H9 (cell line): ENCODE data around the gene CLCN2. TPM values are rescaled to one million over a fixed set of nuclear protein-coding genes. Genes with fewer than 3 reads are reported as not detected.

Experiments used
- DNase-seq: peaks from one replicate; pipeline ENCODE4 v3.0.0-alpha.2; 2017
- H2AFZ ChIP-seq: one replicate; pipeline ENCODE4 v1.6.1; 2013; ENCODE audit warnings: mild to moderate bottlenecking, low read length, control low read depth, moderate library complexity
- H2AK5ac ChIP-seq: 2 replicates; pipeline ENCODE4 v1.6.1; 2013; ENCODE audit warnings: low read length, control low read depth, mixed read lengths; ENCODE audit not compliant: insufficient read length
- H2BK120ac ChIP-seq: one replicate; pipeline ENCODE4 v1.6.1; 2013; ENCODE audit warnings: low read depth, mild to moderate bottlenecking, low read length, control low read depth, inconsistent platforms; ENCODE audit not compliant: poor library complexity, severe bottlenecking
- H2BK12ac ChIP-seq: 2 replicates; pipeline ENCODE4 v1.6.1; 2013; ENCODE audit warnings: low read length, control low read depth, mixed read lengths, low read depth; ENCODE audit not compliant: insufficient read length
- H2BK15ac ChIP-seq: 2 replicates; pipeline ENCODE4 v1.6.1; 2013; ENCODE audit warnings: low read depth, low read length, control low read depth
- H2BK20ac ChIP-seq: one replicate; pipeline ENCODE4 v1.6.1; 2013; ENCODE audit warnings: low read depth, mild to moderate bottlenecking, low read length, control low read depth, inconsistent platforms; ENCODE audit not compliant: poor library complexity, severe bottlenecking
- H2BK5ac ChIP-seq: 2 replicates; pipeline ENCODE4 v1.6.1; 2013; ENCODE audit warnings: low read length, control low read depth, mixed read lengths; ENCODE audit not compliant: insufficient read length
- H3K14ac ChIP-seq: 2 replicates; pipeline ENCODE4 v1.6.1; 2013; ENCODE audit warnings: low read length, control low read depth; ENCODE audit not compliant: insufficient read depth
- H3K18ac ChIP-seq: 2 replicates; pipeline ENCODE4 v1.6.1; 2013; ENCODE audit warnings: low read depth, mild to moderate bottlenecking, mixed read lengths, low read length, control low read depth; ENCODE audit not compliant: insufficient read length
- H3K23ac ChIP-seq: 2 replicates; pipeline ENCODE4 v1.6.1; 2013; ENCODE audit warnings: low read length, control low read depth, mixed read lengths, low read depth; ENCODE audit not compliant: insufficient read length
- H3K23me2 ChIP-seq: 2 replicates; pipeline ENCODE4 v1.6.1; 2013; ENCODE audit warnings: low read depth, mild to moderate bottlenecking, mixed read lengths, low read length, control low read depth; ENCODE audit not compliant: insufficient read length, poor library complexity, severe bottlenecking
- H3K27ac ChIP-seq: 2 replicates; pipeline ENCODE4 v1.5.1; 2013; ENCODE audit warnings: low read length, control low read depth, mixed read lengths, low read depth; ENCODE audit not compliant: insufficient read length
- H3K27me3 ChIP-seq: 2 replicates; pipeline ENCODE4 v1.6.1; 2013; ENCODE audit warnings: low read length, control low read depth, inconsistent platforms; ENCODE audit not compliant: insufficient read depth
- H3K4ac ChIP-seq: 2 replicates; pipeline ENCODE4 v1.6.1; 2013; ENCODE audit warnings: low read depth, mild to moderate bottlenecking, control low read depth, inconsistent platforms, low read length, moderate library complexity
- H3K4me1 ChIP-seq: 2 replicates; pipeline ENCODE4 v1.6.1; 2013; ENCODE audit warnings: low read length, control low read depth, inconsistent platforms; ENCODE audit not compliant: insufficient read depth
- H3K4me2 ChIP-seq: 2 replicates; pipeline ENCODE4 v1.6.1; 2013; ENCODE audit warnings: low read length, control low read depth, mixed read lengths; ENCODE audit not compliant: insufficient read length, insufficient read depth
- H3K56ac ChIP-seq: 2 replicates; pipeline ENCODE4 v1.6.1; 2013; ENCODE audit warnings: low read depth, mild to moderate bottlenecking, mixed read lengths, low read length, control low read depth; ENCODE audit not compliant: insufficient read length
- H3K79me1 ChIP-seq: 2 replicates; pipeline ENCODE4 v1.6.1; 2013; ENCODE audit warnings: low read depth, mild to moderate bottlenecking, moderate library complexity, low read length, control low read depth, inconsistent platforms; ENCODE audit not compliant: insufficient read depth, poor library complexity, severe bottlenecking
- H3K79me2 ChIP-seq: 2 replicates; pipeline ENCODE4 v1.6.1; 2013; ENCODE audit warnings: low read length, control low read depth, inconsistent platforms; ENCODE audit not compliant: insufficient read depth
- H3K9ac ChIP-seq: 2 replicates; pipeline ENCODE4 v1.6.1; 2013; ENCODE audit warnings: low read length, control low read depth, mixed read lengths; ENCODE audit not compliant: insufficient read length; ENCODE audit errors: extremely low read depth
- H3K9me3 ChIP-seq: one replicate; pipeline ENCODE4 v1.6.1; 2013; ENCODE audit warnings: low read depth, low read length, inconsistent platforms; ENCODE audit not compliant: control insufficient read depth
- H3T11ph ChIP-seq: one replicate; pipeline ENCODE4 v1.6.1; 2013; ENCODE audit warnings: mild to moderate bottlenecking, low read length, control low read depth, inconsistent platforms
- H4K20me1 ChIP-seq: one replicate; pipeline ENCODE4 v1.6.1; 2013; ENCODE audit not compliant: control insufficient read depth, insufficient read length, insufficient read depth
- H4K5ac ChIP-seq: 2 replicates; pipeline ENCODE4 v1.6.1; 2013; ENCODE audit warnings: low read depth, mild to moderate bottlenecking, mixed read lengths, low read length, control low read depth; ENCODE audit not compliant: insufficient read length
- H4K8ac ChIP-seq: replicated peaks from 2 replicates; pipeline ENCODE4 v1.6.1; 2013; ENCODE audit warnings: low read length, control low read depth, mixed read lengths, low read depth; ENCODE audit not compliant: insufficient read length
- H4K91ac ChIP-seq: 2 replicates; pipeline ENCODE4 v1.6.1; 2013; ENCODE audit warnings: low read depth, mild to moderate bottlenecking, moderate library complexity, mixed read lengths, low read length, control low read depth; ENCODE audit not compliant: insufficient read length
- H3K27ac Mint-ChIP-seq, 3 experiments: 2 replicates in 2 of 3; 3 replicates in 1 of 3; pipeline ENCODE4 v1.8.0; 2020 to 2021; ENCODE audit warnings: mixed read lengths in 3 of 3, mild to moderate bottlenecking in 1 of 3, moderate library complexity in 1 of 3
- H3K27me3 Mint-ChIP-seq: 2 replicates; pipeline ENCODE4 v1.8.0; 2021; ENCODE audit warnings: low read depth, mild to moderate bottlenecking, moderate library complexity, mixed read lengths
- H3K36me3 Mint-ChIP-seq, 3 experiments: 2 replicates in 2 of 3; 3 replicates in 1 of 3; pipeline ENCODE4 v1.8.0; 2020 to 2021; ENCODE audit warnings: low read depth in 3 of 3, mixed read lengths in 3 of 3; ENCODE audit not compliant: insufficient read depth in 1 of 3
- H3K4me1 Mint-ChIP-seq, 2 experiments: 2 replicates each; pipeline ENCODE4 v1.8.0; 2020; ENCODE audit warnings: mixed read lengths in 2 of 2
- H3K4me3 Mint-ChIP-seq, 2 experiments: 2 replicates in 1 of 2; 3 replicates in 1 of 2; pipeline ENCODE4 v1.8.0; 2020 to 2021; ENCODE audit warnings: mild to moderate bottlenecking in 2 of 2, mixed read lengths in 2 of 2, moderate library complexity in 1 of 2
- H3K9me3 Mint-ChIP-seq, 2 experiments: 2 replicates in 1 of 2; 3 replicates in 1 of 2; pipeline ENCODE4 v1.8.0; 2020; ENCODE audit warnings: mild to moderate bottlenecking in 2 of 2, mixed read lengths in 2 of 2, moderate library complexity in 1 of 2
- WGBS: extraction: QIAGEN DNeasy Blood & Tissue Kit; methylation state at CpG from one replicate; pipeline ENCODE4 v1.1.7; 2013; ENCODE audit warnings: missing lambda C conversion rate, low lambda C conversion rate, mixed read lengths; ENCODE audit not compliant: insufficient read length; ENCODE audit errors: extremely low coverage; 5-methylcytosine and 5-hydroxymethylcytosine counted together
- total RNA-seq: library from RNA; stranded (reverse); gene quantifications from 2 replicates; pipeline ENCODE4 v1.2.1, GENCODE V29; 2021
- TF ChIP-seq, protein P1 (sequence below): fragments of 200-600 bp; sonication (generic); conservative IDR thresholded peaks from 3 replicates; pipeline ENCODE4 v1.8.0; 2021; ENCODE audit warnings: antibody characterized with exemption, mild to moderate bottlenecking

CLCN2 gene
- total RNA-seq, 1 experiment from 2014 or later: 17.2 TPM

DNA sequence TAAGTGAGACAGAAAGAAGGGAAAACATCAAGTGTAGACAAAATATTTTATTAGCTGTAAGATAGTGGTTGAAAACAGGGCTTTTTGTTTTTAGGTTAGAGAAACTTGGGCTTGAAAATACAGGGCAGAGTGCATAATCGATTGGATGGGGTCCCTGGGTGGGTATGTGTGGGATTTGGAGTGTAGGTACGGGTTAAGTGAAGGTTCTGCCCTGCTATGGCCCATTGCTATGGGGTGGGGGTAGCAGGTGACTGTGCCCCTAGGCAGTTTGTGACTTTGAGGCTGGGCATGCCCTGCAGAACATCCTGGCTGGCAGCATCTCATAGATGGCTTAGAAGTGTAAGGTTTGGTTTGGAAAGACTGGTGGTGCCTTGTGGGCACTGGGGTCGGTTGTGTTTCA lies 27.7 kb downstream of the CLCN2 start:
- Histone ChIP-seq H3K9ac (no peak overlapping the region), H3K79me2 (no peaks in the 10 kb centered on the region)

More for the DNA sequence above, 27.7 kb downstream of the CLCN2 start:
- no peak overlapping the region for H3K27ac ChIP-seq
- no CpG with 5 or more reads among the region's 3 CpGs for WGBS
- DNase-seq: no peak
- H3K18ac ChIP-seq: no peak overlapping the region
- Mint-ChIP-seq H3K36me3 (peaks cover 48 to 67% (median 56%) of the 10 kb centered on the region in 3 experiments; a peak in 6 of 7 replicates), H3K4me1 (peaks cover 29 to 32% of the 10 kb centered on the region in 2 experiments), H3K27ac (peak overlapping the region in 2 of 3 experiments; percentile 73 to 77; a peak in 4 of 7 replicates), H3K4me3 (no peak overlapping the region; a peak in 1 of 5 replicates), H3K27me3 (no peaks in the 10 kb centered on the region; the same call in none of the 2 replicates), H3K9me3 (no peaks in the 10 kb centered on the region)
- H2BK5ac ChIP-seq: no peak overlapping the region
- H4K20me1 ChIP-seq: peaks cover 4% of the 10 kb centered on the region
- no peak overlapping the region for H2BK120ac ChIP-seq
- no peak overlapping the region for H2AK5ac ChIP-seq
- no peak overlapping the region for H3K23ac ChIP-seq
- H3K14ac ChIP-seq: no peak overlapping the region
- H4K8ac ChIP-seq: no peak overlapping the region
- no peak overlapping the region for H2BK12ac ChIP-seq
- TF ChIP-seq, protein P1, sequence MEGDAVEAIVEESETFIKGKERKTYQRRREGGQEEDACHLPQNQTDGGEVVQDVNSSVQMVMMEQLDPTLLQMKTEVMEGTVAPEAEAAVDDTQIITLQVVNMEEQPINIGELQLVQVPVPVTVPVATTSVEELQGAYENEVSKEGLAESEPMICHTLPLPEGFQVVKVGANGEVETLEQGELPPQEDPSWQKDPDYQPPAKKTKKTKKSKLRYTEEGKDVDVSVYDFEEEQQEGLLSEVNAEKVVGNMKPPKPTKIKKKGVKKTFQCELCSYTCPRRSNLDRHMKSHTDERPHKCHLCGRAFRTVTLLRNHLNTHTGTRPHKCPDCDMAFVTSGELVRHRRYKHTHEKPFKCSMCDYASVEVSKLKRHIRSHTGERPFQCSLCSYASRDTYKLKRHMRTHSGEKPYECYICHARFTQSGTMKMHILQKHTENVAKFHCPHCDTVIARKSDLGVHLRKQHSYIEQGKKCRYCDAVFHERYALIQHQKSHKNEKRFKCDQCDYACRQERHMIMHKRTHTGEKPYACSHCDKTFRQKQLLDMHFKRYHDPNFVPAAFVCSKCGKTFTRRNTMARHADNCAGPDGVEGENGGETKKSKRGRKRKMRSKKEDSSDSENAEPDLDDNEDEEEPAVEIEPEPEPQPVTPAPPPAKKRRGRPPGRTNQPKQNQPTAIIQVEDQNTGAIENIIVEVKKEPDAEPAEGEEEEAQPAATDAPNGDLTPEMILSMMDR: no peak
- H2AFZ ChIP-seq: no peak overlapping the region
- H2BK20ac ChIP-seq: no peak overlapping the region
- peaks cover 10% of the 10 kb centered on the region for H3K23me2 ChIP-seq
- H4K5ac ChIP-seq: no peak overlapping the region
- H3T11ph ChIP-seq: no peak overlapping the region
- H2BK15ac ChIP-seq: no peak overlapping the region
- no peak overlapping the region for H3K4me2 ChIP-seq
- no peaks in the 10 kb centered on the region for H3K27me3 ChIP-seq
- no peak overlapping the region for H3K56ac ChIP-seq
- no peaks in the 10 kb centered on the region for H3K9me3 ChIP-seq
- H3K4ac ChIP-seq: no peak overlapping the region
- no peaks in the 10 kb centered on the region for H3K4me1 ChIP-seq
- no peak overlapping the region for H4K91ac ChIP-seq
- H3K79me1 ChIP-seq: no peaks in the 10 kb centered on the region
